Colon (tissue), 2 donors: ENCODE measurements around the gene FABP6.
"Not testable (repeated sequence)": the region's sequence is repeated elsewhere in the genome, so short reads cannot be mapped to it uniquely, and the experiment has no call there.

Experiments used
- FAIRE-seq: peaks from 2 replicates; lab custom pipeline; 2012; peaks lifted over from hg19 to GRCh38; lab: Jason Lieb, UNC
- donor health status: control.
- donor health status: control.

The FABP6 gene

GRCh38 chr5:160229190-160229742 lies at the start of gene FABP6:
TSS of gene FABP6 (plus strand) at chr5:160229506. CDS start at chr5:160229558, 52 bp downstream.
- no peak for FAIRE-seq

- no peak for FAIRE-seq
Measured at GRCh38 chr5:160180931-160181330, 48.4 kb upstream of the FABP6 start.

GRCh38 chr5:160181965-160182622 lies 47.2 kb upstream of the FABP6 start:
- FAIRE-seq: no peak

GRCh38 chr5:160183075-160183474 lies 46.2 kb upstream of the FABP6 start:
- no peak for FAIRE-seq

- FAIRE-seq: no peak
Measured at GRCh38 chr5:160185626-160186360, 43.5 kb upstream of the FABP6 start.

- FAIRE-seq: no peak
Measured at GRCh38 chr5:160186480-160186879, 42.8 kb upstream of the FABP6 start.

- FAIRE-seq: no peak
Measured at GRCh38 chr5:160187091-160187490, 42.2 kb upstream of the FABP6 start.

- no peak for FAIRE-seq
Measured at GRCh38 chr5:160188141-160189015, 40.9 kb upstream of the FABP6 start.

- no peak for FAIRE-seq
Measured at GRCh38 chr5:160192424-160192823, 36.9 kb upstream of the FABP6 start.

GRCh38 chr5:160193076-160193475 lies 36.2 kb upstream of the FABP6 start:
- not testable (repeated sequence) for FAIRE-seq

- not testable (repeated sequence) for FAIRE-seq
Measured at GRCh38 chr5:160193790-160194189, 35.5 kb upstream of the FABP6 start.

GRCh38 chr5:160197341-160198144 lies 31.8 kb upstream of the FABP6 start:
- FAIRE-seq: no peak

GRCh38 chr5:160198146-160198545 lies 31.2 kb upstream of the FABP6 start:
- FAIRE-seq: no peak

- no peak for FAIRE-seq
Measured at GRCh38 chr5:160198841-160199409, 30.4 kb upstream of the FABP6 start.

- FAIRE-seq: no peak
Measured at GRCh38 chr5:160199410-160199911, 29.8 kb upstream of the FABP6 start.

GRCh38 chr5:160207061-160207460 lies 22.2 kb upstream of the FABP6 start:
- FAIRE-seq: no peak

- no peak for FAIRE-seq
Measured at GRCh38 chr5:160209917-160210316, 19.4 kb upstream of the FABP6 start.

GRCh38 chr5:160210606-160211005 lies 18.7 kb upstream of the FABP6 start:
- no peak for FAIRE-seq

- FAIRE-seq: no peak
Measured at GRCh38 chr5:160211352-160211751, 18.0 kb upstream of the FABP6 start.

GRCh38 chr5:160213537-160213936 lies 15.8 kb upstream of the FABP6 start:
- no peak for FAIRE-seq

- FAIRE-seq: no peak
Measured at GRCh38 chr5:160219356-160219755, 9.9 kb upstream of the FABP6 start.
